IMR-90 (cell line): ENCODE data around the gene CLSTN1.

Experiments
- BHLHE40 ChIP-seq: fragments of 150-350 bp; IDR thresholded peaks from 2 replicates; pipeline ENCODE4 v1.6.1; 2016; ENCODE audit warnings: mild to moderate bottlenecking, low read depth, low read length
- CTCF ChIP-seq: conservative IDR thresholded peaks from 2 replicates; pipeline ENCODE4 v1.5.1; 2012; ENCODE audit warnings: mild to moderate bottlenecking, low read depth, low read length, improper control_type of control experiment
- MAFK ChIP-seq: IDR thresholded peaks from 2 replicates; pipeline ENCODE4 v1.6.1; 2012; ENCODE audit warnings: low read depth, low read length, improper control_type of control experiment
- MAZ ChIP-seq: IDR thresholded peaks from 2 replicates; pipeline ENCODE4 v1.6.1; 2012; ENCODE audit warnings: low read depth, mild to moderate bottlenecking, low read length, improper control_type of control experiment, moderate library complexity, borderline replicate concordance
- MXI1 ChIP-seq: IDR thresholded peaks from 2 replicates; pipeline ENCODE4 v1.6.1; 2012; ENCODE audit warnings: low read depth, mild to moderate bottlenecking, low read length, moderate library complexity, borderline replicate concordance
- POLR2A ChIP-seq: IDR thresholded peaks from 2 replicates; pipeline ENCODE4 v1.6.1; 2012; ENCODE audit warnings: mild to moderate bottlenecking, low read depth, low read length
- RAD21 ChIP-seq: IDR thresholded peaks from 2 replicates; pipeline ENCODE4 v1.6.1; 2012; ENCODE audit warnings: low read length, improper control_type of control experiment
- RCOR1 ChIP-seq: IDR thresholded peaks from 2 replicates; pipeline ENCODE4 v1.6.1; 2012; ENCODE audit warnings: mild to moderate bottlenecking, low read length, improper control_type of control experiment; ENCODE audit not compliant: insufficient replicate concordance
- RFX5 ChIP-seq: IDR thresholded peaks from 2 replicates; pipeline ENCODE4 v1.8.0; 2012; ENCODE audit warnings: low read depth, mild to moderate bottlenecking, low read length, moderate library complexity
- SMC3 ChIP-seq: fragments of 150-350 bp; IDR thresholded peaks from 2 replicates; pipeline ENCODE4 v1.6.1; 2016; ENCODE audit warnings: low read depth, mild to moderate bottlenecking, antibody characterized with exemption, low read length, moderate library complexity

- TF ChIP-seq CTCF (no peak), MAFK (no peak), RAD21 (no peak), RFX5 (no peak), POLR2A (no peak), BHLHE40 (no peak), RCOR1 (no peak), SMC3 (peak; percentile 8; the same call in 1 of the 2 replicates), MXI1 (no peak), MAZ (no peak)
These were observed 70.6 kb downstream of the CLSTN1 start for GRCh38 chr1:9753121-9753531.
